Effector memory CD4-positive, alpha-beta T cell (primary cell): ENCODE measurements around the gene OVCA2.

Experiments
- DNase-seq, 3 donors: peaks; one replicate each; pipeline ENCODE4 v3.0.0-alpha.2; 2020
- H3K27ac ChIP-seq: 2 replicates; pipeline ENCODE4 v1.7.0; 2013; ENCODE audit warnings: mild to moderate bottlenecking, low read length, moderate library complexity; ENCODE audit not compliant: insufficient read depth, poor library complexity, severe bottlenecking
- H3K27me3 ChIP-seq: replicated peaks from 2 replicates; pipeline ENCODE4 v1.7.0; 2013; ENCODE audit warnings: mild to moderate bottlenecking, low read length; ENCODE audit not compliant: insufficient read depth, control insufficient read depth, poor library complexity, severe bottlenecking
- H3K36me3 ChIP-seq: 2 replicates; pipeline ENCODE4 v1.7.0; 2013; ENCODE audit warnings: mild to moderate bottlenecking, low read length, moderate library complexity; ENCODE audit not compliant: control insufficient read depth, insufficient read depth
- H3K4me1 ChIP-seq: 2 replicates; pipeline ENCODE4 v1.7.0; 2013; ENCODE audit warnings: low read length, mild to moderate bottlenecking; ENCODE audit not compliant: control insufficient read depth, insufficient read depth, poor library complexity, severe bottlenecking
- H3K4me3 ChIP-seq: 2 replicates; pipeline ENCODE4 v1.7.0; 2013; ENCODE audit warnings: low read length, low read depth, mild to moderate bottlenecking; ENCODE audit not compliant: insufficient read depth, poor library complexity, severe bottlenecking
- H3K9me3 ChIP-seq: 2 replicates; pipeline ENCODE4 v1.7.0; 2013; ENCODE audit warnings: mild to moderate bottlenecking, low read length, moderate library complexity; ENCODE audit not compliant: control insufficient read depth

Gene OVCA2

GRCh38 chr17:2074919-2075318, 33.1 kb downstream of the OVCA2 start:
- H3K36me3 ChIP-seq, result peaks cover 38% of the 10 kb centered on the region
- H3K27ac ChIP-seq, result no peak overlapping the region
- no peaks in the 10 kb centered on the region for H3K9me3 ChIP-seq
- H3K4me3 ChIP-seq, result no peak overlapping the region
- H3K4me1 ChIP-seq, result no peaks in the 10 kb centered on the region
- no peak for DNase-seq
- H3K27me3 ChIP-seq, result no peaks in the 10 kb centered on the region

GRCh38 chr17:2075336-2076086, 33.7 kb downstream of the OVCA2 start:
- no peaks in the 10 kb centered on the region for H3K4me1 ChIP-seq
- peaks cover 43% of the 10 kb centered on the region for H3K36me3 ChIP-seq
- H3K9me3 ChIP-seq, result no peaks in the 10 kb centered on the region
- DNase-seq, result no peak
- H3K27ac ChIP-seq, result no peak overlapping the region
- no peaks in the 10 kb centered on the region for H3K27me3 ChIP-seq
- H3K4me3 ChIP-seq, result no peak overlapping the region

- H3K36me3 ChIP-seq, result peaks cover 49% of the 10 kb centered on the region
- no peaks in the 10 kb centered on the region for H3K9me3 ChIP-seq
- no peak overlapping the region for H3K27ac ChIP-seq
- no peak overlapping the region for H3K4me3 ChIP-seq
- no peak for DNase-seq
- no peaks in the 10 kb centered on the region for H3K4me1 ChIP-seq
- H3K27me3 ChIP-seq, result no peaks in the 10 kb centered on the region
Observed at GRCh38 chr17:2076087-2076984, 34.5 kb downstream of the OVCA2 start.

GRCh38 chr17:2077040-2077439, 35.2 kb downstream of the OVCA2 start:
- Histone ChIP-seq H3K27me3 (no peaks in the 10 kb centered on the region), H3K9me3 (no peaks in the 10 kb centered on the region), H3K4me1 (no peaks in the 10 kb centered on the region), H3K27ac (no peak overlapping the region), H3K4me3 (no peak overlapping the region), H3K36me3 (peaks cover 51% of the 10 kb centered on the region)
- no peak for DNase-seq

GRCh38 chr17:2081564-2081963, 39.7 kb downstream of the OVCA2 start:
- H3K9me3 ChIP-seq, result no peaks in the 10 kb centered on the region
- no peak overlapping the region for H3K27ac ChIP-seq
- H3K4me3 ChIP-seq, result no peak overlapping the region
- no peak for DNase-seq
- peaks cover 51% of the 10 kb centered on the region for H3K36me3 ChIP-seq
- no peaks in the 10 kb centered on the region for H3K27me3 ChIP-seq
- no peaks in the 10 kb centered on the region for H3K4me1 ChIP-seq

GRCh38 chr17:2082003-2082781, 40.4 kb downstream of the OVCA2 start:
- DNase-seq, result no peak
- H3K27ac ChIP-seq, result no peak overlapping the region
- H3K27me3 ChIP-seq, result no peaks in the 10 kb centered on the region
- H3K4me1 ChIP-seq, result peaks cover 2% of the 10 kb centered on the region
- no peaks in the 10 kb centered on the region for H3K9me3 ChIP-seq
- H3K4me3 ChIP-seq, result no peak overlapping the region
- peaks cover 51% of the 10 kb centered on the region for H3K36me3 ChIP-seq

GRCh38 chr17:2083613-2084035, 41.8 kb downstream of the OVCA2 start:
- H3K9me3 ChIP-seq, result no peaks in the 10 kb centered on the region
- peaks cover 17% of the 10 kb centered on the region for H3K4me1 ChIP-seq
- DNase-seq, result no peak
- H3K4me3 ChIP-seq, result no peak overlapping the region
- H3K36me3 ChIP-seq, result peaks cover 44% of the 10 kb centered on the region
- no peak overlapping the region for H3K27ac ChIP-seq
- no peaks in the 10 kb centered on the region for H3K27me3 ChIP-seq

- DNase-seq, result no peak
- no peak overlapping the region for H3K27ac ChIP-seq
- H3K27me3 ChIP-seq, result no peaks in the 10 kb centered on the region
- no peak overlapping the region for H3K4me3 ChIP-seq
- peaks cover 44% of the 10 kb centered on the region for H3K36me3 ChIP-seq
- peaks cover 22% of the 10 kb centered on the region for H3K4me1 ChIP-seq
- H3K9me3 ChIP-seq, result no peaks in the 10 kb centered on the region
Observed at GRCh38 chr17:2084036-2084765, 42.4 kb downstream of the OVCA2 start.

- H3K4me3 ChIP-seq, result no peak overlapping the region
- peaks cover 44% of the 10 kb centered on the region for H3K36me3 ChIP-seq
- no peaks in the 10 kb centered on the region for H3K9me3 ChIP-seq
- no peak overlapping the region for H3K27ac ChIP-seq
- H3K4me1 ChIP-seq, result peaks cover 23% of the 10 kb centered on the region
- no peak for DNase-seq
- no peaks in the 10 kb centered on the region for H3K27me3 ChIP-seq
Observed at GRCh38 chr17:2084766-2085647, 43.2 kb downstream of the OVCA2 start.
